Spinal cord (tissue), 10 donors: ENCODE results near the gene DNMT3L. TPM values are rescaled to one million over a fixed set of nuclear protein-coding genes. Genes with fewer than 3 reads are reported as not detected.
"Not testable (repeated sequence)": the region's sequence is repeated elsewhere in the genome, so short reads cannot be mapped to it uniquely, and the experiment has no call there.

Experiments
- DNase-seq, 6 donors: peaks; one replicate each; pipeline versions ENCODE4 v3.0.0 to v3.0.0-alpha.2; 2013 to 2015; ENCODE audit warnings: low spot score in 6 of 6, low read depth in 4 of 6
- H3K27ac ChIP-seq: one replicate; pipeline ENCODE4 v1.5.1; 2013; ENCODE audit warnings: low read depth, low read length, control low read depth
- H3K27me3 ChIP-seq: one replicate; pipeline ENCODE4 v1.6.1; 2013; ENCODE audit warnings: low read length; ENCODE audit not compliant: control insufficient read depth, insufficient read depth
- H3K36me3 ChIP-seq: one replicate; pipeline ENCODE4 v1.6.1; 2013; ENCODE audit warnings: low read length; ENCODE audit not compliant: control insufficient read depth, insufficient read depth
- H3K4me1 ChIP-seq: one replicate; pipeline ENCODE4 v1.6.1; 2013; ENCODE audit warnings: low read length; ENCODE audit not compliant: control insufficient read depth, insufficient read depth
- H3K4me3 ChIP-seq: one replicate; pipeline ENCODE4 v1.5.1; 2013; ENCODE audit warnings: low read depth, low read length, control low read depth
- H3K9me3 ChIP-seq: one replicate; pipeline ENCODE4 v1.6.1; 2013; ENCODE audit warnings: low read length; ENCODE audit not compliant: control insufficient read depth, insufficient read depth
- WGBS: methylation state at CpG from one replicate; pipeline ENCODE4 v1.1.5; 2013; ENCODE audit warnings: missing lambda C conversion rate; ENCODE audit not compliant: insufficient coverage; 5-methylcytosine and 5-hydroxymethylcytosine counted together
- polyA plus RNA-seq, 2 donors: library from polyadenylated mRNA; unstranded; fragments of 120-200 nt; gene quantifications; one replicate each; pipeline ENCODE4 v1.2.1, GENCODE V29; 2013; ENCODE audit not compliant: insufficient read length in 2 of 2
- total RNA-seq, 2 donors: library from RNA; depleted of rRNA in 1 of 2; stranded (reverse); fragments of 120-200 nt in 1 of 2; fragments of >200 nt in 1 of 2; gene quantifications; one replicate each; pipeline versions ENCODE4 v1.2.3 to v1.2.4, GENCODE V29; 2013 to 2014
- donor health status: healthy.

Gene DNMT3L
- total and polyA plus RNA-seq, 4 donors, result not detected

GRCh38 chr21:44289381-44290010, 27.8 kb upstream of the DNMT3L start:
- Histone ChIP-seq H3K27me3 (peaks cover 17% of the 10 kb centered on the region), H3K27ac (no peak overlapping the region), H3K36me3 (no peaks in the 10 kb centered on the region), H3K4me1 (peaks cover 13% of the 10 kb centered on the region), H3K9me3 (no peaks in the 10 kb centered on the region), H3K4me3 (no peak overlapping the region)
- 82% methylated on average over 24 of the region's 24 CpGs for WGBS
- DNase-seq, result no peak

GRCh38 chr21:44288251-44289110, 26.8 kb upstream of the DNMT3L start:
- Histone ChIP-seq H3K36me3 (no peaks in the 10 kb centered on the region), H3K4me3 (no peak overlapping the region), H3K4me1 (peaks cover 20% of the 10 kb centered on the region), H3K27ac (no peak overlapping the region), H3K9me3 (no peaks in the 10 kb centered on the region), H3K27me3 (peaks cover 17% of the 10 kb centered on the region)
- WGBS, result 94% methylated on average over 22 of the region's 23 CpGs
- no peak for DNase-seq

- DNase-seq, result no peak
- no peaks in the 10 kb centered on the region for H3K9me3 ChIP-seq
- H3K4me1 ChIP-seq, result peaks cover 20% of the 10 kb centered on the region
- no peaks in the 10 kb centered on the region for H3K36me3 ChIP-seq
- WGBS, result 56% methylated on average over 31 of the region's 31 CpGs
- peaks cover 17% of the 10 kb centered on the region for H3K27me3 ChIP-seq
- no peak overlapping the region for H3K4me3 ChIP-seq
- H3K27ac ChIP-seq, result no peak overlapping the region
Measured at GRCh38 chr21:44286716-44287632, 25.3 kb upstream of the DNMT3L start.

GRCh38 chr21:44286086-44286715, 24.5 kb upstream of the DNMT3L start:
- Histone ChIP-seq H3K27ac (no peak overlapping the region), H3K27me3 (peaks cover 17% of the 10 kb centered on the region), H3K4me1 (peaks cover 20% of the 10 kb centered on the region), H3K9me3 (no peaks in the 10 kb centered on the region), H3K4me3 (no peak overlapping the region), H3K36me3 (no peaks in the 10 kb centered on the region)
- 76% methylated on average over 10 of the region's 21 CpGs for WGBS
- no peak for DNase-seq

GRCh38 chr21:44285138-44285992, 23.7 kb upstream of the DNMT3L start, which contains the start of gene AIRE:
TSS of gene AIRE (plus strand) at chr21:44285876. CDS start at chr21:44286007, 131 bp downstream.
- WGBS, result 21% methylated on average over 56 of the region's 56 CpGs
- peak in 1 of 6 donors; percentile 6 for DNase-seq
- Histone ChIP-seq H3K4me3 (no peak within 1 kb of the TSS), H3K36me3 (no peaks in the 10 kb centered on the region), H3K27me3 (peaks cover 17% of the 10 kb centered on the region), H3K9me3 (no peaks in the 10 kb centered on the region), H3K27ac (no peak within 1 kb of the TSS), H3K4me1 (peaks cover 20% of the 10 kb centered on the region)

- Histone ChIP-seq H3K36me3 (no peaks in the 10 kb centered on the region), H3K9me3 (no peaks in the 10 kb centered on the region), H3K4me1 (peaks cover 20% of the 10 kb centered on the region), H3K27ac (no peak overlapping the region), H3K4me3 (no peak overlapping the region), H3K27me3 (peaks cover 17% of the 10 kb centered on the region)
- 73% methylated on average over 8 of the region's 11 CpGs for WGBS
- DNase-seq, result no peak
Measured at GRCh38 chr21:44283948-44284347, 22.3 kb upstream of the DNMT3L start.

- DNase-seq, result not testable (repeated sequence)
- H3K27me3 ChIP-seq, result peaks cover 17% of the 10 kb centered on the region
- WGBS, result no CpG with 5 or more reads among the region's 11 CpGs
Measured at GRCh38 chr21:44283211-44283785, 21.6 kb upstream of the DNMT3L start.

GRCh38 chr21:44282370-44282769, 20.7 kb upstream of the DNMT3L start:
- Histone ChIP-seq H3K9me3 (no peaks in the 10 kb centered on the region), H3K4me3 (no peak overlapping the region), H3K27me3 (peaks cover 17% of the 10 kb centered on the region), H3K4me1 (peaks cover 20% of the 10 kb centered on the region), H3K27ac (no peak overlapping the region), H3K36me3 (no peaks in the 10 kb centered on the region)
- no peak for DNase-seq
- 91% methylated on average over 6 of the region's 9 CpGs for WGBS

More at GRCh38 chr21:44283211-44283785, 21.6 kb upstream of the DNMT3L start:
- not testable (repeated sequence) for H3K36me3 ChIP-seq, H3K4me3 ChIP-seq, H3K9me3 ChIP-seq, H3K27ac ChIP-seq
- H3K4me1 ChIP-seq, result peaks cover 20% of the 10 kb centered on the region
